CMK (cell line): ENCODE measurements around the gene CLCN4.

Experiments used
- DNase-seq: peaks from one replicate; pipeline ENCODE4 v3.0.0-alpha.2; 2010; ENCODE audit warnings: low read depth

The CLCN4 gene

GRCh38 chrX:10197279-10198210 is 40.8 kb downstream of the CLCN4 start:
- no peak for DNase-seq

- DNase-seq: no peak
Observed at GRCh38 chrX:10198254-10198653, 41.5 kb downstream of the CLCN4 start.

GRCh38 chrX:10199212-10199611 is 42.4 kb downstream of the CLCN4 start:
- DNase-seq: no peak

- no peak for DNase-seq
Observed at GRCh38 chrX:10203617-10204016, 46.8 kb downstream of the CLCN4 start.

- no peak for DNase-seq
Observed at GRCh38 chrX:10206317-10206716, 49.5 kb downstream of the CLCN4 start.

- DNase-seq: no peak
Observed at GRCh38 chrX:10208281-10208856, 51.6 kb downstream of the CLCN4 start.

- DNase-seq: no peak
Observed at GRCh38 chrX:10208953-10209352, 52.2 kb downstream of the CLCN4 start.

- DNase-seq: no peak
Observed at GRCh38 chrX:10212395-10212794, 55.6 kb downstream of the CLCN4 start.

GRCh38 chrX:10213716-10214115 is 56.9 kb downstream of the CLCN4 start:
- DNase-seq: no peak

GRCh38 chrX:10216208-10216607 is 59.4 kb downstream of the CLCN4 start:
- DNase-seq: no peak

GRCh38 chrX:10217198-10217597 is 60.4 kb downstream of the CLCN4 start:
- DNase-seq: no peak

GRCh38 chrX:10221651-10222050 is 64.9 kb downstream of the CLCN4 start:
- no peak for DNase-seq

GRCh38 chrX:10223276-10223675 is 66.5 kb downstream of the CLCN4 start:
- DNase-seq: no peak

- DNase-seq: no peak
Observed at GRCh38 chrX:10223781-10224180, 67.0 kb downstream of the CLCN4 start.

- no peak for DNase-seq
Observed at GRCh38 chrX:10230222-10230621, 73.4 kb downstream of the CLCN4 start.

- no peak for DNase-seq
Observed at GRCh38 chrX:10231461-10231860, 74.7 kb downstream of the CLCN4 start.

GRCh38 chrX:10233173-10233572 is 76.4 kb downstream of the CLCN4 start:
- no peak for DNase-seq

GRCh38 chrX:10233696-10234095 is 76.9 kb downstream of the CLCN4 start:
- no peak for DNase-seq

- no peak for DNase-seq
Observed at GRCh38 chrX:10235851-10236250, 79.1 kb downstream of the CLCN4 start.

- no peak for DNase-seq
Observed at GRCh38 chrX:10237241-10237640, 80.5 kb downstream of the CLCN4 start.

GRCh38 chrX:10239611-10240064 is 82.9 kb downstream of the CLCN4 start:
- no peak for DNase-seq

GRCh38 chrX:10240918-10241317 is 84.1 kb downstream of the CLCN4 start:
- DNase-seq: no peak

- DNase-seq: no peak
Observed at GRCh38 chrX:10242026-10242425, 85.3 kb downstream of the CLCN4 start.

- no peak for DNase-seq
Observed at GRCh38 chrX:10243106-10243505, 86.3 kb downstream of the CLCN4 start.
